K562 (cell line): ENCODE measurements around the gene PRKAR2B. TPM values are rescaled to one million over a fixed set of nuclear protein-coding genes. Genes with fewer than 3 reads are reported as not detected.
A peak's percentile ranks its signal among the peaks of the same experiment; 100 is the strongest.

Source experiments
- ATAC-seq: fragments of 200-7000 bp; cut with Tn5 transposase; 3 replicates; pipeline ENCODE4 v1.9.1; 2020; ENCODE audit warnings: moderate library complexity
- BruUV-seq: library from RNA; stranded (reverse); fragments of 400-500 nt; replicated peaks from 2 replicates; lab custom pipeline; 2021; lab: Mats Ljungman, UMichigan
- CTCF ChIA-PET: fragments of 300-600 bp; formaldehyde crosslinking; extraction: SDS; loops from one replicate; lab custom pipeline; 2021; ENCODE audit warnings: low intra/inter-chr PET ratio; lab: Yijun Ruan, JAX
- POLR2A ChIA-PET: fragments of 300-600, 350-650 bp; sonication (Branson Sonifier 250); formaldehyde crosslinking; extraction: SDS; loops from one replicate; lab custom pipeline; 2021; ENCODE audit warnings: antibody characterized with exemption, inconsistent platforms; lab: Yijun Ruan, JAX
- DNase-seq, 4 experiments: peaks; one replicate each; pipeline versions ENCODE4 v3.0.0 to v3.0.0-alpha.2; 2011 to 2018; ENCODE audit warnings: low spot score in 3 of 4, mixed read lengths in 3 of 4; ENCODE audit errors: extremely low read depth in 1 of 4
- FAIRE-seq: peaks from 2 replicates; lab custom pipeline; 2011; peaks lifted over from hg19 to GRCh38; lab: Jason Lieb, UNC
- H2AFZ ChIP-seq: 2 replicates; pipeline ENCODE4 v1.6.0; 2011; ENCODE audit warnings: low read depth, low read length, control low read depth, inconsistent platforms
- H3K27ac ChIP-seq: fragments of 200-600 bp; 3 replicates; pipeline ENCODE4 v1.8.0; 2011; ENCODE audit warnings: low read depth, mild to moderate bottlenecking, control low read depth, inconsistent platforms, low read length, moderate library complexity, mixed read lengths; ENCODE audit errors: extremely low read depth
- H3K27me3 ChIP-seq, 2 experiments: fragments of 300-600 bp in 1 of 2; 2 replicates in 1 of 2; 3 replicates in 1 of 2; pipeline versions ENCODE4 v1.6.0 to v1.8.0; 2011; ENCODE audit warnings: inconsistent platforms in 2 of 2, low read length in 2 of 2, mild to moderate bottlenecking in 1 of 2, mixed read lengths in 1 of 2, moderate library complexity in 1 of 2; ENCODE audit not compliant: control insufficient read depth in 2 of 2, insufficient read depth in 2 of 2
- H3K36me3 ChIP-seq: fragments of 300-600 bp; 3 replicates; pipeline ENCODE4 v1.8.0; 2011; ENCODE audit warnings: mild to moderate bottlenecking, low read length, inconsistent platforms; ENCODE audit not compliant: control insufficient read depth, insufficient read depth
- H3K4me1 ChIP-seq, 2 experiments: fragments of 200-600 bp in 1 of 2; replicated peaks in 1 of 2; 2 replicates in 1 of 2; 3 replicates in 1 of 2; pipeline versions ENCODE4 v1.5.1 to v1.8.0; 2011; ENCODE audit warnings: inconsistent platforms in 2 of 2, low read length in 2 of 2, mild to moderate bottlenecking in 1 of 2, mixed read lengths in 1 of 2, moderate library complexity in 1 of 2; ENCODE audit not compliant: control insufficient read depth in 2 of 2, insufficient read depth in 2 of 2
- H3K4me2 ChIP-seq: 2 replicates; pipeline ENCODE4 v1.6.1; 2011; ENCODE audit warnings: low read length, control low read depth, inconsistent platforms, mixed read lengths; ENCODE audit not compliant: insufficient read depth
- H3K4me3 ChIP-seq: fragments of 200-600 bp; sonication (generic), shearing (Covaris generic); 2 replicates; pipeline ENCODE4 v1.5.1; 2016; ENCODE audit warnings: control low read depth, inconsistent platforms
- H3K79me2 ChIP-seq: fragments of 200-600 bp; 3 replicates; pipeline ENCODE4 v1.8.0; 2011; ENCODE audit warnings: low read length, inconsistent platforms; ENCODE audit not compliant: control insufficient read depth, insufficient read depth
- H3K9ac ChIP-seq, 2 experiments: 2 replicates each; pipeline versions ENCODE4 v1.6.0 to v1.6.1; 2011; ENCODE audit warnings: low read depth in 2 of 2, low read length in 2 of 2, control low read depth in 1 of 2, inconsistent platforms in 1 of 2, mild to moderate bottlenecking in 1 of 2, mixed read lengths in 1 of 2; ENCODE audit not compliant: insufficient read depth in 1 of 2
- H3K9me1 ChIP-seq: one replicate; pipeline ENCODE4 v1.6.0; 2011; ENCODE audit warnings: inconsistent platforms, mild to moderate bottlenecking, low read length, moderate library complexity; ENCODE audit not compliant: control insufficient read depth, insufficient read depth
- H3K9me3 ChIP-seq: replicated peaks from 2 replicates; pipeline ENCODE4 v1.5.1; 2011; ENCODE audit warnings: low read depth, low read length, inconsistent platforms; ENCODE audit not compliant: control insufficient read depth, insufficient read depth
- H4K20me1 ChIP-seq: replicated peaks from 2 replicates; pipeline ENCODE4 v1.6.1; 2011; ENCODE audit warnings: low read length, inconsistent platforms, mixed read lengths; ENCODE audit not compliant: control insufficient read depth, insufficient read depth
- ARHGAP35 ChIP-seq: fragments of 450-650 bp; IDR thresholded peaks from 2 replicates; pipeline ENCODE4 v1.6.1; 2018; ENCODE audit not compliant: partially characterized antibody
- ATF1 ChIP-seq, 2 experiments: fragments of 450-650 bp in 1 of 2; IDR thresholded peaks; 2 replicates each; pipeline ENCODE4 v1.6.1; 2016; ENCODE audit warnings: missing compliant biosample characterization in 1 of 2, missing genetic modification characterization in 1 of 2
- EHMT2 ChIP-seq: fragments of 450-650 bp; IDR thresholded peaks from 2 replicates; pipeline ENCODE4 v1.6.1; 2018; ENCODE audit warnings: antibody characterized with exemption
- FIP1L1 ChIP-seq: fragments of 200-400 bp; formaldehyde crosslinking; IDR thresholded peaks from 2 replicates; pipeline ENCODE4 v1.6.1; 2018; ENCODE audit warnings: mild to moderate bottlenecking, low read depth, low read length; ENCODE audit not compliant: poor library complexity, severe bottlenecking
- MAFG ChIP-seq: fragments of 450-650 bp; conservative IDR thresholded peaks from 2 replicates; pipeline ENCODE4 v1.6.1; 2016; ENCODE audit warnings: missing genetic modification characterization, missing compliant biosample characterization
- ZNF263 ChIP-seq: sonication (generic); formaldehyde crosslinking; IDR thresholded peaks from 2 replicates; pipeline ENCODE4 v1.8.0; 2022; ENCODE audit warnings: mild to moderate bottlenecking, missing genetic modification reagents, borderline replicate concordance
- ZNF316 ChIP-seq: fragments of 450-650 bp; IDR thresholded peaks from 2 replicates; pipeline ENCODE4 v1.6.1; 2016
- WGBS: fragments of 100-300 bp; shearing (Covaris generic); methylation state at CpG from one replicate; pipeline ENCODE4 v1.1.6; 2016; ENCODE audit warnings: low coverage, mixed read lengths; ENCODE audit not compliant: insufficient coverage; ENCODE audit errors: missing lambda C conversion rate; 5-methylcytosine and 5-hydroxymethylcytosine counted together
- in situ Hi-C: fragments of 300-500 bp; cut with MboI; formaldehyde crosslinking; loops from 4 replicates; pipeline ENCODE4 v1.15.0; 2018; ENCODE audit warnings: inconsistent platforms, mixed read lengths
- intact Hi-C: fragments of 100-400 bp; cut with micrococcal nuclease; formaldehyde crosslinking; loops from 2 replicates; pipeline ENCODE4 v1.14.2; 2022
- polyA plus RNA-seq, 8 experiments: library from polyadenylated mRNA; depleted of rRNA in 4 of 8; stranded (reverse) in 5 of 8; unstranded in 3 of 8; fragments of >200 nt; fragmentation: Nextera tagmentation in 2 of 8; fragmentation: Illumina TruSeq in 1 of 8; extraction: Ambion mirVana in 2 of 8; extraction: Trizol in 1 of 8; gene quantifications; 2 replicates each; pipeline versions ENCODE4 v1.2.1 to v1.2.3, GENCODE V29; 2011 to 2014; ENCODE audit warnings: inconsistent platforms in 1 of 8, missing spikeins in 1 of 8
- total RNA-seq, 7 experiments: library from RNA; depleted of rRNA in 6 of 7; stranded (reverse); fragments of >200 nt in 6 of 7; fragmentation: Illumina TruSeq in 2 of 7; extraction: Trizol in 2 of 7; gene quantifications; 2 replicates each; pipeline versions ENCODE4 v1.2.1 to v1.2.3, GENCODE V29; 2011 to 2021; ENCODE audit warnings: low replicate concordance in 1 of 7
- TF ChIP-seq, protein P1 (sequence below), 2 experiments: fragments of 450-650 bp in 1 of 2; sonication (generic) in 1 of 2; formaldehyde crosslinking in 1 of 2; IDR thresholded peaks in 1 of 2; conservative IDR thresholded peaks in 1 of 2; 2 replicates each; pipeline versions ENCODE4 v1.6.1 to v1.8.1; 2016 to 2023; ENCODE audit warnings: mild to moderate bottlenecking in 2 of 2, moderate library complexity in 2 of 2, inconsistent platforms in 1 of 2, missing genetic modification reagents in 1 of 2
- TF ChIP-seq, protein P2 (sequence below): fragments of 250-450 bp; sonication (Bioruptor Pico); IDR thresholded peaks from 2 replicates; pipeline ENCODE4 v1.8.0; 2021; ENCODE audit warnings: moderate library complexity, mild to moderate bottlenecking, inconsistent platforms
- TF ChIP-seq, protein P3 (sequence below), 2 experiments: IDR thresholded peaks; 2 replicates each; pipeline ENCODE4 v1.6.1; 2011; ENCODE audit warnings: borderline replicate concordance in 1 of 2, control low read depth in 1 of 2, low read depth in 1 of 2, low read length in 1 of 2, mild to moderate bottlenecking in 1 of 2, mixed read lengths in 1 of 2, moderate library complexity in 1 of 2; ENCODE audit not compliant: insufficient read depth in 1 of 2, insufficient read length in 1 of 2, poor library complexity in 1 of 2, severe bottlenecking in 1 of 2; ENCODE audit errors: extremely low read depth in 1 of 2
- TF ChIP-seq, protein P4 (sequence below): sonication (generic); formaldehyde crosslinking; IDR thresholded peaks from 2 replicates; pipeline ENCODE4 v1.8.0; 2022; ENCODE audit warnings: mild to moderate bottlenecking, missing genetic modification reagents
- TF ChIP-seq, protein P5 (sequence below): sonication (generic); formaldehyde crosslinking; IDR thresholded peaks from 2 replicates; pipeline ENCODE4 v1.8.0; 2022; ENCODE audit warnings: missing genetic modification reagents, mild to moderate bottlenecking, borderline replicate concordance

The PRKAR2B gene
- total and polyA plus RNA-seq, 9 of the 15 experiments (the other 6 are each of a cell fraction or from before 2014, with no cell fraction given), result 59.0 to 173 (median 129) TPM

DNA sequence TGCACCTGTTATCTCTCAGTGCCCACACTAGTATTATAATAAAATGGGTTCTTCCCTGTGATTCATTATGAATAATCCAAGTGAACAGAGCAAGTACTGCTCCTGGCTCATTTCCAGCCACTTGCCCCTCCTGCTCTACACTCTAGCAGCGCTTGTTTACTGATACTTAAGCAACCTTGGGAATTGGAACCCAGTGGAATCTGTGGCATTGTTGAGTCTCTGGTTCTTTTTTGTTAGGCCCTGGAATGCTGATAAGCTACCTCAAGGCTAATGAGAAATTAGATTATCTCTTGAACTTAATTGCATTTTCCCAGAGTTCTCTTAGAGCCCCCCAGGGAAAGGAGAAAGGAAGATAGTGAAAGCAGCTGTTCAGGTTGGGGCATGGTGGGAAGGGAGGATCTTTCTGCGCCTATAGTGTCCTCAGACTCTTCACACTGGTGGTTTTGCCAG lies 34.0 kb downstream of the PRKAR2B start:
- H3K27me3 ChIP-seq, result no peaks in the 10 kb centered on the region
- POLR2A ChIA-PET, result interaction anchor here (1.0 to 7.9 kb wide), 9 partner anchors 9 to 91 kb away, joined by 3 to 44 read pairs (median 4); partner anchors contain the start of gene HBP1
- DNase-seq (peak; percentile 49 to 74 (median 61)), FAIRE-seq (peak; percentile 60), ATAC-seq (peak; percentile 33)
- intact Hi-C loops, result loop anchor here (2.0 to 5.0 kb wide), 3 partner anchors 32 to 131 kb away; no protein-coding TSS in a partner anchor
- H3K4me1 ChIP-seq, result peaks cover 27 to 64% of the 10 kb centered on the region in 2 experiments
- H3K4me3 ChIP-seq, result no peak overlapping the region
- WGBS, result 18% methylated on average over 2 of the region's 2 CpGs
- H3K36me3 ChIP-seq, result peaks cover 16% of the 10 kb centered on the region; the same call in 2 of the 3 replicates
- H3K79me2 ChIP-seq, result peaks cover 83% of the 10 kb centered on the region
- peak overlapping the region in 1 of 2 experiments; percentile 41; a peak in 2 of 4 replicates for H3K9ac ChIP-seq
- in situ Hi-C loops, result no loop called here
- peaks cover 3% of the 10 kb centered on the region for H3K9me1 ChIP-seq
- H4K20me1 ChIP-seq, result no peaks in the 10 kb centered on the region; the same call in 1 of the 2 replicates
- H3K4me2 ChIP-seq, result peak overlapping the region; percentile 75
- CTCF ChIA-PET, result no interaction called here
- BruUV-seq, result no TSS peak
- H2AFZ ChIP-seq, result no peak overlapping the region; the same call in 1 of the 2 replicates
- peak overlapping the region; percentile 65 for H3K27ac ChIP-seq
- no peaks in the 10 kb centered on the region for H3K9me3 ChIP-seq
- TF ChIP-seq EHMT2 (peak; percentile 36; the same call in 1 of the 2 replicates), FIP1L1 (no peak), MAFG (no peak), ATF1 (CRISPR knock-in tag; IDR thresholded peaks at IDR 0.05) (no peak), ATF1 (tag; IDR thresholded peaks at IDR 0.05) (no peak), ZNF263 (CRISPR knock-in tag) (no peak), ARHGAP35 (no peak), ZNF316 (no peak)
- TF ChIP-seq, protein P1, sequence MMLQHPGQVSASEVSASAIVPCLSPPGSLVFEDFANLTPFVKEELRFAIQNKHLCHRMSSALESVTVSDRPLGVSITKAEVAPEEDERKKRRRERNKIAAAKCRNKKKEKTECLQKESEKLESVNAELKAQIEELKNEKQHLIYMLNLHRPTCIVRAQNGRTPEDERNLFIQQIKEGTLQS (IDR thresholded peaks at IDR 0.05), result peak; percentile 45; the same call in 1 of the 2 replicates
- TF ChIP-seq, protein P1 (CRISPR knock-in tag; conservative IDR thresholded peaks at IDR 0.05), result no peak
- TF ChIP-seq, protein P2, sequence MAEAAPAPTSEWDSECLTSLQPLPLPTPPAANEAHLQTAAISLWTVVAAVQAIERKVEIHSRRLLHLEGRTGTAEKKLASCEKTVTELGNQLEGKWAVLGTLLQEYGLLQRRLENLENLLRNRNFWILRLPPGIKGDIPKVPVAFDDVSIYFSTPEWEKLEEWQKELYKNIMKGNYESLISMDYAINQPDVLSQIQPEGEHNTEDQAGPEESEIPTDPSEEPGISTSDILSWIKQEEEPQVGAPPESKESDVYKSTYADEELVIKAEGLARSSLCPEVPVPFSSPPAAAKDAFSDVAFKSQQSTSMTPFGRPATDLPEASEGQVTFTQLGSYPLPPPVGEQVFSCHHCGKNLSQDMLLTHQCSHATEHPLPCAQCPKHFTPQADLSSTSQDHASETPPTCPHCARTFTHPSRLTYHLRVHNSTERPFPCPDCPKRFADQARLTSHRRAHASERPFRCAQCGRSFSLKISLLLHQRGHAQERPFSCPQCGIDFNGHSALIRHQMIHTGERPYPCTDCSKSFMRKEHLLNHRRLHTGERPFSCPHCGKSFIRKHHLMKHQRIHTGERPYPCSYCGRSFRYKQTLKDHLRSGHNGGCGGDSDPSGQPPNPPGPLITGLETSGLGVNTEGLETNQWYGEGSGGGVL (CRISPR knock-in tag), result no peak
- TF ChIP-seq, protein P3, sequence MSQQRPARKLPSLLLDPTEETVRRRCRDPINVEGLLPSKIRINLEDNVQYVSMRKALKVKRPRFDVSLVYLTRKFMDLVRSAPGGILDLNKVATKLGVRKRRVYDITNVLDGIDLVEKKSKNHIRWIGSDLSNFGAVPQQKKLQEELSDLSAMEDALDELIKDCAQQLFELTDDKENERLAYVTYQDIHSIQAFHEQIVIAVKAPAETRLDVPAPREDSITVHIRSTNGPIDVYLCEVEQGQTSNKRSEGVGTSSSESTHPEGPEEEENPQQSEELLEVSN (IDR thresholded peaks at IDR 0.05; ENCODE audit: borderline replicate concordance in 1 of 2, extremely low read depth in 1 of 2, insufficient read depth in 1 of 2, insufficient read length in 1 of 2, low read depth in 1 of 2, low read length in 1 of 2, poor library complexity in 1 of 2, severe bottlenecking in 1 of 2), result no peak
- TF ChIP-seq, protein P4, sequence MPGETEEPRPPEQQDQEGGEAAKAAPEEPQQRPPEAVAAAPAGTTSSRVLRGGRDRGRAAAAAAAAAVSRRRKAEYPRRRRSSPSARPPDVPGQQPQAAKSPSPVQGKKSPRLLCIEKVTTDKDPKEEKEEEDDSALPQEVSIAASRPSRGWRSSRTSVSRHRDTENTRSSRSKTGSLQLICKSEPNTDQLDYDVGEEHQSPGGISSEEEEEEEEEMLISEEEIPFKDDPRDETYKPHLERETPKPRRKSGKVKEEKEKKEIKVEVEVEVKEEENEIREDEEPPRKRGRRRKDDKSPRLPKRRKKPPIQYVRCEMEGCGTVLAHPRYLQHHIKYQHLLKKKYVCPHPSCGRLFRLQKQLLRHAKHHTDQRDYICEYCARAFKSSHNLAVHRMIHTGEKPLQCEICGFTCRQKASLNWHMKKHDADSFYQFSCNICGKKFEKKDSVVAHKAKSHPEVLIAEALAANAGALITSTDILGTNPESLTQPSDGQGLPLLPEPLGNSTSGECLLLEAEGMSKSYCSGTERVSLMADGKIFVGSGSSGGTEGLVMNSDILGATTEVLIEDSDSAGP (CRISPR knock-in tag), result no peak
- TF ChIP-seq, protein P5, sequence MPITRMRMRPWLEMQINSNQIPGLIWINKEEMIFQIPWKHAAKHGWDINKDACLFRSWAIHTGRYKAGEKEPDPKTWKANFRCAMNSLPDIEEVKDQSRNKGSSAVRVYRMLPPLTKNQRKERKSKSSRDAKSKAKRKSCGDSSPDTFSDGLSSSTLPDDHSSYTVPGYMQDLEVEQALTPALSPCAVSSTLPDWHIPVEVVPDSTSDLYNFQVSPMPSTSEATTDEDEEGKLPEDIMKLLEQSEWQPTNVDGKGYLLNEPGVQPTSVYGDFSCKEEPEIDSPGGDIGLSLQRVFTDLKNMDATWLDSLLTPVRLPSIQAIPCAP (CRISPR knock-in tag), result no peak
